NCI-H82 treated with DMSO at 0.1 percent for 48 hours (cell line): ENCODE data around the gene KLHL8.
"Not testable (repeated sequence)": the region's sequence is repeated elsewhere in the genome, so short reads cannot be mapped to it uniquely, and the experiment has no call there.

Source experiments
- DNase-seq: peaks from one replicate; lab custom pipeline; 2025; ENCODE audit not compliant: unreplicated experiment; lab: John Stamatoyannopoulos, UW

The KLHL8 gene

GRCh38 chr4:87180767-87181166 lies 39.7 kb downstream of the KLHL8 start:
- DNase-seq, result no peak

DNA sequence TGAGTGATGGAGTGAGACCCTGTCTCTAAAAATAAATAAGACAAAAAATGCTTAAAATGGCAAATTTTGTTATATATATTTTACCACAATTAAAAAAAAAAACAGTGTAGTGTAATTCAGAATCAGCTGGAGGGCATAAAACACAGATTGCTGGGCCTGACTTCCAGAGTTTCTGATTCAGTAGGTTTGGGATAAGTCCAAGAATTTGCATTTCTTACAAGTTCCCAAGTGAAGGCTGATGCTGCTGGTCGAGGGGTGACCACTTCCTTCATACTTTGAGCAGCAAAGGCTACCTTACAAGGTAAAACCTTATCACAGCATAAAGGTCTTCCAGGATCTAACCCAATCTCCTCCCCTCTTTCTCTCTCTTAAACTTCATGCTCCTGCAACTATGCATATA lies 40.7 kb downstream of the KLHL8 start:
- no peak for DNase-seq

DNA sequence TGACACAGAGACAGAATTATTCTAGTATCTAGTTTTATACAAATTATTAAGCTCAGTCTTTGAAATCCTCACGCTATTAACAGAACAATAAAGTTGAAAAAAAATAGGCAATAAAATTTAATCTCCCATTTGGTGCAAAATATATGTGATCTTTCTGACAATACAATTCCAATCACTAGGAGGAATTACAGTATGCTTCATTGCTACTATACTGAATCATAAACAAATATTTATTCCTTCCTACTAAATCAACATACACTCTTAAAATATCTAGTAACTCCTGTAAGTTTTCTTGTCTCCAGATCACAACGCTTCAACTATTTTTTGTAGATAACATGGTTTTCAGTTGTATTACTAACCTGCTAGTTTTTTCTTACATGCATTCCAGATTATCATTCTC lies 45.7 kb downstream of the KLHL8 start:
- DNase-seq, result no peak

DNA sequence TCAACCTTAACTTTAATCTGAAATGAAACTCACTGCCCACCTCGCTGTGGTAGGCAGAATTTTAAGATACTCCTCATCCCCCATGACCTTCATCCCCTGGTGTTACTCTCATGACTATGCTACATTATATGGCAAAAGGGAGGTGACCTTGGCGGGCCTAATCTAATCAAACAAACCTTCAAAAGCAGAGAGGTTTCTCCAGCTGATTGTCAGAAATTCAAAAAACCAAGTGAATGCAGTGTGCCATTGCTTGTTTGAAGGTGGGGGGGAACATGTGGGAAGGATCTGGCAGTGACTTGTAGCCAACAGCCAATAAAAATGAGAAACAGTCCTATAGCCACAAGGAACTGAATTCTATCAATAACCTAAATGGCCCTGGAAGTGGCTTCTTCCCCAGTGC lies 48.5 kb downstream of the KLHL8 start:
- no peak for DNase-seq

- no peak for DNase-seq
These were observed 54.0 kb downstream of the KLHL8 start for GRCh38 chr4:87166296-87166854.

DNA sequence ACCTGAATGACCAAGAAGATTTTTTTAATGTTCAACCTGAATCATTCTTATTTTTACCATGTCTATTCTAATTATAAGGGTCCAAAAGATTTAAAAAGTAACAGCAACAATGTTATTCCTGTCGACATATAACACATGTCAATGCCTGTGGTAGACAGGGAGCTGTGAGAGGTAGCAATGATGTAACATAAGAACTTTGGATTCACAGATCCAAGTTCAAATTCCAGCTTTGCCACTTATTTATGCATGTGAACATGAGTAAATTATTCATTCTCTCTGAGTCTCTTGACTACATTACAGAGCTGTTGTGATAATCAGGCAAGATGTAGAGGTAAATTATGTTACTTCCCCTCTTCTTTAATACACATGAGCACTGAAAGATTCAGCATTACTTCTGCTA lies 54.5 kb downstream of the KLHL8 start:
- DNase-seq, result no peak

DNA sequence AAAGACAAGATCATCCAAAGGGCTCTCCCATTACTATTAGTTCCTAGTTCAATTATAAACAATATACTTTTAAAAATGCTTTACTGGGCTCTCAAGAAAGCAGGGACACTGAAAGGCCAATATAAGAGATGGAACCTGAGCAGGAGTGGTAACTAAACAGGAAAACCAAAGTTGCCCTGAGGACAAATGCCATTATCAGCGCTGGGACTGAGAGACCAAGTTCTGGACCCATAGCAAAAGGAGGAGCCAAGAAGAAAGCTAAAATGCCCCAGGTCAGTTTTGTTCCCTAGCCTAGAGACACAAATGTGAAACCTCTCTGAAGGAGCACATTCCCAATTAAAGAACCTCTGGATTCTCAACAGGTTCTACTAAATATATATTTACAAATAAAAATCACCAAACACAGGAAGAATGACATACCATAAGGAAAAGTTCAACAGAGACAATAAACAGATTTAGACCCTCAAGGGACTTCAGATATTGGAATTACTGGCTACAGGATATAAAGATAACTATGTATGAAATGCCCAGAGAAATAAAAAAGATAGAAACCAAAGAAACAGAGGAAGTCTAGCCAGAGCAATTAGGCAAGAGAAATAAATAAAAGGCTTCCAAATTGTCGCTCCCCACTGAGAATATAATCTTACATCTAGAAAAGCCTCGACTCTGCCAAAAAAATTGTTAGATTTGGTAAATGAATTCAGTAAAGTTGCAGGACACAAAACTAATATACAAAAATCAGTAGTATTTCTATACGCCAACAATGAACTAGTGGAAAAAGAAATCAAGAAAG lies 67.1 kb downstream of the KLHL8 start:
- no peak for DNase-seq

DNA sequence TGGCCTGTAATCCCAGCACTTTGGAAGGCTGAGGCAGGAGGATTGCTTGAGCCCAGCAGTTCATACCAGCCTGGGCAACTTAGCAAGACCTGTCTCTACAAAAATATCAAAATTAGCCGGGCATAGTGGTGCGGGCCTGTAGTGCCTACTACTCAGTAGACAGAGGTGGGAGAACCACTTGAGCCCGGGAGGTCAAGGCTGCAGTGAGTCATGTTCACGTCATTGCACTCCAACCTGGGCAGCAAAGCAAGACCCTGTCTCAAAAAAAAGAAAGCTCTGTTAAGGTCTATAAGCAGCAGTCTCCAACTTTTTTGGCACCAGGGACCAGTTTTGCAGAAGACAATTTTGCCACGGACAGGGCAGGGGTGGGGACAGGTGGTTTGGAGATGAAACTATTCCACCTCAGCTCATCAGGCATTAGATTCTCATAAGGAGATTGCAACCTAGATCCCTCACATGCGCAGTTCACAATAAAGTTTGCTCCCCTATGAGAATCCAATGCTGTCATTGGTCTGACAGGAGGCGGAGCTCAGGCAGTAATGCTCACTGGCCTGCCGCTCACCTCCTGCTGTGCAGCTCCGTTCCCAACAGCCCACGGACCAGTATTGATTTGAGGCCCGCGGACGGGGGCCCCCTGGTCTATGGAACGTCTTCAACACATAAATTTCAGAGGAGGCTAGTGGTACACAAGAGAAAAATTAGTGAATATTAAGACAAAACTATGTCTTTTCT lies 67.9 kb downstream of the KLHL8 start:
- no peak for DNase-seq

DNA sequence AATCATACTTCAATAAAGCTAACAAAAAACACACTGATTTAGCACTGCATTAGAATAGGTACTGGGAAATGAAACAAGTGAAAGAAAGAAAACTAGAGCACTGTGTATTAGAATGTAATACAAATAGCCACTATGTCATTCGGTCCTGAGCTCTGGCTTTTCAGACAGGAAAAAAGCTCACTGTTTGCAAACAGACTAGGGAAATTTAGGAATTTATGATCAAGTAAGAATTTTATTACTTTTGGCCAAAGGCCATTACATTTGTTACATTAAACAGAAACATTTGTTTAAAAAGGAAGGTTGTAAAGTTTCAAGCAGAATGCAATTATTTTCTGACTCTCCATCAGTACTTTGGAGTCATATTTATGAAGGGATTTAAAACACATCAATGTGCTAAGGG lies 68.7 kb downstream of the KLHL8 start:
- DNase-seq, result no peak

- DNase-seq, result peak; percentile 26
These were observed 69.7 kb downstream of the KLHL8 start for GRCh38 chr4:87150498-87151261.

- no peak for DNase-seq
These were observed 73.3 kb downstream of the KLHL8 start for GRCh38 chr4:87147116-87147515.

DNA sequence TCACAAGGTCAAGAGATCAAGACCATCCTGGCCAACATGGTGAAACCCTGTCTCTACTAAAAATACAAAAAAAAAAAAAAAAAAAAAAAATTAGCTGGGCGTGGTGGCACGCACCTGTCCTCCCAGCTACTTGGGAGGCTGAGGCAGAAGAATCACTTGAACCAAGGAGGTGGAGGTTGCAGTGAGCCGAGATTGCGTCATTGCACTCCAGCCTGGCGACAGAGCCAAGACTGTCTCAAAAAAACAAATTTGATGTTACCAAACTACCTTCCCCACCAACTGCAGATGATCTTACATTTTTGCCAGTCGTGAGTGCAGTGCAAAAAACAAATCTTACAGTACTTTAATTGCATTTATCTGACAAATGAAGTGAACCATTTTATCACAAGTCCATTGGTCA lies 74.5 kb downstream of the KLHL8 start:
- DNase-seq, result not testable (repeated sequence)

GRCh38 chr4:87144356-87144755 lies 76.1 kb downstream of the KLHL8 start:
- DNase-seq, result no peak

DNA sequence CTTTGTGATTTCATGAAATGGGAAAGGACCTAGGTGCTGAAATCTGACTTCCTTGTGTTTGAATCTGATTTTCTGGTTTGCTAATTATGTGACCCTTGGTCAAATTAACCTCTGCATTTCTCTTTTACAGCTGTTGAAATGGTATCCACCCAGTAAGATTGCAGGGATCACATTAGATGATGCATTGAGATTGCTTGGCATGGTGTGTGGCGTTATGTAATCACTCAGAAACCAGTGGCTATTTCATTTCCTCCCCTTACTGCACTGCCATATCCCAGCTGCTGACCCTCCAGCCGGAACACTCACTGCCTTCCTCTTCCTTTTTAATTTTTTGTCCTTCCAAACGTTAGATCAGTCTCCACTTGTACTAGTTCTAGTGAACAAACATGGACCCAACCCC lies 79.0 kb downstream of the KLHL8 start:
- no peak for DNase-seq

- DNase-seq, result no peak
These were observed 86.3 kb downstream of the KLHL8 start for GRCh38 chr4:87134122-87134521.

- DNase-seq, result no peak
These were observed 87.2 kb downstream of the KLHL8 start for GRCh38 chr4:87133183-87133582.

GRCh38 chr4:87132035-87132434 lies 88.4 kb downstream of the KLHL8 start:
- no peak for DNase-seq

- peak; percentile 6 for DNase-seq
These were observed 89.3 kb downstream of the KLHL8 start for GRCh38 chr4:87130985-87131703.

- DNase-seq, result no peak
These were observed 90.7 kb downstream of the KLHL8 start for GRCh38 chr4:87129681-87130080.

- no peak for DNase-seq
These were observed 92.3 kb downstream of the KLHL8 start for GRCh38 chr4:87128006-87128705.
